ENCODE measurements around the gene MFGE8. TPM values are rescaled to one million over a fixed set of nuclear protein-coding genes. Genes with fewer than 3 reads are reported as not detected.

The MFGE8 gene
- total RNA-seq, 4 donors from 2014 or later = 341 to 594 (median 450) TPM

DNA sequence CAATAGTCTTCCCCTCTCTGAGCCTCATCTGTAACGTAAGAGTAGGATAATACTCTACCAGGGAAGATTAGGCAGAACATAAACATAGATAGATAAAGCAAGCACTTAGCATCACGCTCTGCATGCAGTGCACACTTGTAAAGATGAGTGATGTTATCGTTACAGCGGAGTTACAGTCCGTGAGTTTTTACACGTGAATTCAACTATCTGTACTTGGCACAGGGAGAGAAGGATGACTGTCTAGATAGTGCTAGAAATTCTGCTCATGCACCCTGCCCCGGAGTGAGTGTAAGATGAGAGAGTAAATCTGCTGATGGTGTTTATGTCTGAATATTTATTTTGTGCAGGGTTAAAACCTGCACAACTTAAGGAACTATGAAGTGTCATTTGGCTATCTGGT, 53.6 kb downstream of the MFGE8 start:
- DNase-seq (ENCODE audit: low spot score) = no peak
- no peak for ATAC-seq (ENCODE audit: low FRiP score)
- TF ChIP-seq, protein P1, sequence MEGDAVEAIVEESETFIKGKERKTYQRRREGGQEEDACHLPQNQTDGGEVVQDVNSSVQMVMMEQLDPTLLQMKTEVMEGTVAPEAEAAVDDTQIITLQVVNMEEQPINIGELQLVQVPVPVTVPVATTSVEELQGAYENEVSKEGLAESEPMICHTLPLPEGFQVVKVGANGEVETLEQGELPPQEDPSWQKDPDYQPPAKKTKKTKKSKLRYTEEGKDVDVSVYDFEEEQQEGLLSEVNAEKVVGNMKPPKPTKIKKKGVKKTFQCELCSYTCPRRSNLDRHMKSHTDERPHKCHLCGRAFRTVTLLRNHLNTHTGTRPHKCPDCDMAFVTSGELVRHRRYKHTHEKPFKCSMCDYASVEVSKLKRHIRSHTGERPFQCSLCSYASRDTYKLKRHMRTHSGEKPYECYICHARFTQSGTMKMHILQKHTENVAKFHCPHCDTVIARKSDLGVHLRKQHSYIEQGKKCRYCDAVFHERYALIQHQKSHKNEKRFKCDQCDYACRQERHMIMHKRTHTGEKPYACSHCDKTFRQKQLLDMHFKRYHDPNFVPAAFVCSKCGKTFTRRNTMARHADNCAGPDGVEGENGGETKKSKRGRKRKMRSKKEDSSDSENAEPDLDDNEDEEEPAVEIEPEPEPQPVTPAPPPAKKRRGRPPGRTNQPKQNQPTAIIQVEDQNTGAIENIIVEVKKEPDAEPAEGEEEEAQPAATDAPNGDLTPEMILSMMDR (IDR thresholded peaks at IDR 0.05) = no peak

DNA sequence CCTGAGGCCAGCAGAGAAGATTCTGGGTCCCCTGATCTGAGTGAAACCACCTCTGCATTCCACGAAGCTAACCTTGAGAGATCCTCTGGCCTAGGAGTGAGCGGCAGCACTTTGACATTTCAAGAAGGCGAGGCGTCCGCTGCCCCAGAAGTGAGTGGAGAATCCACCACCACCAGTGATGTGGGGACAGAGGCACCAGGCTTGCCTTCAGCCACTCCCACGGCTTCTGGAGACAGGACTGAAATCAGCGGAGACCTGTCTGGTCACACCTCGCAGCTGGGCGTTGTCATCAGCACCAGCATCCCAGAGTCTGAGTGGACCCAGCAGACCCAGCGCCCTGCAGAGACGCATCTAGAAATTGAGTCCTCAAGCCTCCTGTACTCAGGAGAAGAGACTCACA, 54.2 kb downstream of the MFGE8 start:
- no peak for DNase-seq (ENCODE audit: low spot score)
- TF ChIP-seq, protein P1 (IDR thresholded peaks at IDR 0.05) = no peak
- no peak for ATAC-seq (ENCODE audit: low FRiP score)

DNA sequence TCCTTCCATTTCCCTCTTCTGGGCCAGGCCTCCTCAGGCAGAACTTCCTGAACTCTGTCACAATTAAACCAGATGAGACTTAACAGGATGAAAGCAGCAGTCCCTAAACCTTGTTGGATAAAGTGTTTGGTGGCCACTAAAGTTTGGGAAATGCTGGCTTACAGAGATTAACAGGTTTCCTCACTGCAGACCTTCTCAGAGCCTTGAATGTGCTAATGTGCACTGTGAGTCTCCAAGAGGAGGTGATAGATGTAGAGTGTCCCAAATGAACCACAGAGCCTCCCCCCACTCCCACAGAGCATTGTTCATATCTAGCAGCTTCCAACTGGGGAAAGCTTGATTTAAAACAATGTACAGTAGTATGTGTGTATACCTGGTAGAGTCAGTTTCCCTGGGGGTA, 60.7 kb downstream of the MFGE8 start:
- DNase-seq (ENCODE audit: low spot score) (no peak), ATAC-seq (ENCODE audit: low FRiP score) (no peak)
- TF ChIP-seq, protein P1 (IDR thresholded peaks at IDR 0.05) = no peak

DNA sequence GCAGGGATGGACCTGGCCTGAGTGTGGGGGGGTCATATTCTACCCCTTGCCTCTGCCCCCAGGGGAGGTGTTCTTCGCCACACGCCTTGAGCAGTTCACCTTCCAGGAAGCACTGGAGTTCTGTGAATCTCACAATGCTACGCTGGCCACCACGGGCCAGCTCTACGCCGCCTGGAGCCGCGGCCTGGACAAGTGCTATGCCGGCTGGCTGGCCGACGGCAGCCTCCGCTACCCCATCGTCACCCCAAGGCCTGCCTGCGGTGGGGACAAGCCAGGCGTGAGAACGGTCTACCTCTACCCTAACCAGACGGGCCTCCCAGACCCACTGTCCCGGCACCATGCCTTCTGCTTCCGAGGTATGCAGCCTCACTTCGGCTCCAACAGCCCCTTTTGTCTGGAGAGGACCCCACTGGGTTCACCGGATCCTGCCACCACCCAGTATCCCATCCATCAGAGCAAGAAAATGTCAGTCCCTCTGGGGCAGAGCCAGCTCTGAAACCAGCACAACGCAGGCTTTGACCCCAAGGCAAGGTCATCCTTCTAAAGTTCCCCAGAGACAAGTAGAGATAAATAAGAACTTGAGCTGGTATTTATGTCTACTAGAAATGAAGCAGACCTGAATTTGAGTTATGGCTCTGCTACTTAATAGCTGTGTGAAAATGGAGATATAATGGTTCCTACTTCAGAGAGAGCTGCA, 63.7 kb downstream of the MFGE8 start:
- TF ChIP-seq, protein P1 (IDR thresholded peaks at IDR 0.05) = no peak
- DNase-seq (ENCODE audit: low spot score) = no peak
- ATAC-seq (ENCODE audit: low FRiP score) = no peak

Other genes starting within 250 kb of the MFGE8 start
- gene ACAN, start 109.9 kb downstream of the MFGE8 start, total RNA-seq = under 1 TPM in 2 of 4 donors, not detected in 2; 0.06 to 0.12 TPM
- gene HAPLN3, start 17.8 kb downstream of the MFGE8 start, total RNA-seq = 10 to 100 TPM in 3 of 4 donors, 1 to 10 TPM in 1; 7.2 to 56.2 (median 31.0) TPM
- 100 to 1,000 TPM in 1 of 4 donors, 10 to 100 TPM in 3; 53.3 to 110 (median 68.6) TPM for gene ABHD2, start 175.1 kb upstream of the MFGE8 start, total RNA-seq

All from omental fat pad (tissue), 4 donors.